GM21367 (cell line): ENCODE results near the gene PLA2G2C.
"Not testable (repeated sequence)": the region's sequence is repeated elsewhere in the genome, so short reads cannot be mapped to it uniquely, and the experiment has no call there.

Experiments
- ATAC-seq: cut with Tn5 transposase; IDR thresholded peaks from one replicate; pipeline ENCODE4 v1.9.1; 2021; ENCODE audit not compliant: unreplicated experiment

The PLA2G2C gene, protein sequence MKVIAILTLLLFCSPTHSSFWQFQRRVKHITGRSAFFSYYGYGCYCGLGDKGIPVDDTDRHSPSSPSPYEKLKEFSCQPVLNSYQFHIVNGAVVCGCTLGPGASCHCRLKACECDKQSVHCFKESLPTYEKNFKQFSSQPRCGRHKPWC

DNA sequence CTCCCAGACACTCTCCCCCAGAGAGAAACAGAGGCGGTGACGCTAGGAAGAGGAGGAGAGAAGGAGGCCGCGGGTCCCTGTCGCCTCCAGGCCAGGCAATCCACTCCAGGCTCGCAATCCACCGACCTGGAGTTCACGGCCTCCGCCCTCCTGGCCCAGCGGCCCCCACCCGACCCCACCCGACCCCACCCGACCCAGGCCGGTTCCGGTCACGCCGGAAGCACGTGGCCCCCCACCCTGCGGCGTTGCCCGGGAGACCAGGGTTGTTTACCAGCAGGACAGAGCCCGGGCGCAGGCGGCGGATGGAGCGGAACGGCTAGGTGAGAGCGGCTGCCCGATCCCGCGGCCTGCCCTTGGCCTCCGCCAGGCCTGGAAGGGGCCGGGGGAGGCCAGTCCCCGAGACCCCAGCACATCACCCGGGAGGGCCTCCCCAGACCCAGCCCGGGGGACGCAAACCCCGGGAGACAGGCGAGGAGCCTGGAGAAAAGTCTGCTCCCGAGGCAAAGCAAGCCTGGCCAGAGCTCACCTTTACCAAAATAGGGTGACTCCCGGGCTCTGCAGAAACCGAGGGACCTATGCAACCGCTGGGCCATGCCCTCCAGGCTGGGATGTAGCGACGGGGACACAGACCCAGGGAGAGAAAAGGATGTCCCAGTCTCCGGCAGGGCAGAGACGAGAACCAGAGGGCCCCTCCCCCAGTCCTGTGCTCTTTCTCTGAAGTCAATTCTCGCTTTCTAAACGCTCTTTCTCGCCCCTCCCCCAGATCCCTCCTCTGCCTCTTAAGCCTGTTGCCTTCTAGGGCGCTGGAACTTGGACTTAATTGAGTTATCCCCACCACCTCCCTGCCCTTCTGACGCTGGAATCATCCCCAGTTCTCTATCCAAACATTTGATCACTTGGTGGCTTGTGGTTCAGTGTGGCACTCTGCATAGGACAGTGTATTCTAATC is at the start of gene PLA2G2C, which contains the start of gene UBXN10:
Gene PLA2G2C, minus strand, starts transcription at position 685 of the 949 bp plus-strand sequence. CDS start 9,155 bp downstream, outside the sequence.
Gene UBXN10, plus strand, starts transcription at position 263 of the 949 bp plus-strand sequence. CDS start 4,466 bp downstream, outside the sequence.
- no peak for ATAC-seq

DNA sequence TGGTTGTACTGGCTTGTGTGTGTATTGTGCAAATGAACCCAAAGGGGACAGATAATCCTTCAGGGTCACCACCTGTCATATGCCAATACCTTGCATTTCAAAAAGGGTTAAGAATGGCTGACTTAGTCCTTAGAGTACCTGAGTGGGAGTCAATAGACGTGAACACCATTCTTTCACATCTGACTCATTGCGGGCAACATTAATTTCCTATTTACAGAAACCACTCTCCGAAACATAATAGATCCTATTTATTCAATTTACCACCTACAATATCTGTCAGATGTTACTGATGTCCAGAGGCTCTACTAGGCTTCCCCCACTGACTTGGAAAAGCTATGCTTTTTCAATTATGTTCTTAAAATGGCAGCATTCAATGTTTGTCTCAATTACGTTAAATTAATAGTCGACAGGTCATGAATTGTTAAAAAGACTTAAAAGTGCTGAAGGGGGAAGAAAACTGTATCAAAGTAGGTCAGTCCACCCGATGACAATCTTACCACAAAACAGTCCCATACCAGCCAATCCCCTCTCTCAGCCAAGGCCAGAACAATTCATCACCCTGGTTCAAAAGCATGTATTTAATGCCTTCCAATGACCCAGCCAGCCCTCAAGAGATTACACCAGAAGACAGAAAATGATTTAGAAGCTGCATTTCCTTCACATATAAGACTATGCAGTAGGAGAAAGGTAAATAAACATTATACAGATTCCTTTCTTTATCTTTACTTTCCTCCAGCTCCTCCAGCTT is 48.6 kb upstream of the PLA2G2C start:
- ATAC-seq = no peak

DNA sequence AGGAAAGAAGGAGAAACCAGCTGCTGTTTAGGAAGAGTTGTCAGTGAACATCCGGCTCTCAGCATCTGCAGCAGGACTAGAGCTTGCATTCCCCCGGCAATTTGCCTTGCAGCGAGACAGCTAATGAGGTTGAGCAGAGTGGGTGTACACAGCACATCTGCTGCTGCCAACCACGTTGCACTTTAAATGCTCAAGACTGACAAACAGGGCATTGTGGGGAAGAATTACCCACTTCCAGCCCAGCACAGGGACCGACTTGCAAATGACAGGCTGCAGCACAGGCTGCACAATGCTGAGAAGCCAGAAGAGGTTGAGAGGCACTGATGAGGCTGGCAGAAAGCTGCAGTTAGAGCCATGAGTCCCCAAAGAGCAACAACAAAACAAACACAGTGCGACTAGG is 47.5 kb upstream of the PLA2G2C start:
- ATAC-seq = no peak

DNA sequence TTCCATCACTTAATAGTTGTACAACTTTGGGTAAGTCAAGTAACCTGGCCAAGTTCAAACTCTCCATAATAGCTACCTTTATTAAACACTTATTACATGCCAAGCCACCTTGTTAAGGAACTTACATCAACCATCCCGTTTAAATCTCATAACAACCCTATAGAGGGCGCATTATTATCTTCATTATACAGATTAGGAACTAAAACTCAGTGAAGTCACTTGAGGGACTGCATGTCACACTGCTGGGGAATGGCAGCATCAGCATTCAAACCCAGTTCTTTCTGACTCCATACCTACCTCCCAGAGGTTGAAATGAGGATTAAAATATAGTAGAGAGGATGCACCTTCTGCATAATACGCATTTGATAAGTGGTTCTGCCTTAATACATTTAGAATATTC is 47.1 kb upstream of the PLA2G2C start:
- ATAC-seq = no peak

DNA sequence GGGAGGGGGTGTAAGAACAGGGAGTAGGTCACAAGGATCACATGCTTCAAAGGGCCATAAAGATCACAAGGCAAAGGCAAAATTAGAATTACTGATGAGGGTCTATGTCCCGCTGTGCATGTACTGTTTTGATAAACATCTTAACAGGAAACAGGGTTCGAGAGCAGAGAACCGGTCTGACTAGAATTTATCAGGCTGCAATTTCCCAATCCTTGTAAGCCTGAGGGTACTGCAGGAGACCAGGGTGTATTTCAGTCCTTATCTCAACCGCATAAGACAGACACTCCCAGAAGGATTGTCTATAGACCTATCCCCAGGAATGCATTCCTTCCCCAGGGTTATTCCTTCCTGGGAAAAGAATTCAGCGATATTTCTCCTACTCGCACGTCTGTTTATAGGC is 46.2 kb upstream of the PLA2G2C start:
- not testable (repeated sequence) for ATAC-seq

DNA sequence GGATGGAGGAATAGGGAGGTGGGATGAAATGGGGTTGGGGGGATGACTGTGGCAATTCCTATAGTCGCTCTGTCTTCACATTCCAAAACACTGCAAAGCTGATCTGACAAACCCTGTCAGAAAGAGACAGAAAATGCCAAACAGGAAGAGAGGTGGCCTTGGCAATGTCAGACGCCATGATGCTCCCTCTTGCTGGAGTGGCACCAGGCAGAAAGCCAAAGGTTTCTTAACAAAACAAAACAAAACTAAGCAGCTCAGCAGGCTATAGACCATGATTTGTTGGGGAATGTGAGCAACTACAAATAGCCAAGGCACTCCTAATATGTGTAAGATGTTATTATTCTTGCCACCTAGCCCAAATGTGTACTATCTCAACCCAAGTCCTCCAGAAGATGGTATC is 42.9 kb upstream of the PLA2G2C start:
- no peak for ATAC-seq

DNA sequence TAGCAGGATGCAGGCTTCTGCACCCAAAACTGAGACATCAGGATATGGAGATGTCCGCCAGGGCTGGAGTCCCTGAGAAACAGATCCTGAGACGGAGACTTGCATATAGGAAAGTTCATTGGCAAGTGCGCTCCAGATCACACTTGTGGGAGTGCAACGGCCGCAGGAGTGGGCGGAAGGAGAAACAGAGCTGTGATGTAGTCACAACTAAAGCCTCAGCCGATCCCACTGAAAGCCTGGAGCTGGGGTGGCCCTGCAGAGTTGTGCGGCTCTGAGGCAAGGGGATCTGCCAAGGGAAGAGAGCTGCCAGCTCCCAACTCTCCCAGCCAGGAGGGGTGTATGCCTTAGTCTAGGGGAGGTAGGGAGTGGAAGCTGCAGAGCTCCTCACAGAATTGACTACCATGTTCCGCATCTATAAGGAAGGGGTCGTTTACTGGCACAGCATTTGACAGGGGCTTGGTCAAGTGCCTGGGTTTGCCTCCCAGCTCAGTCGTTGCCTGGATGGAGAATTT is 42.1 kb upstream of the PLA2G2C start:
- ATAC-seq = no peak

DNA sequence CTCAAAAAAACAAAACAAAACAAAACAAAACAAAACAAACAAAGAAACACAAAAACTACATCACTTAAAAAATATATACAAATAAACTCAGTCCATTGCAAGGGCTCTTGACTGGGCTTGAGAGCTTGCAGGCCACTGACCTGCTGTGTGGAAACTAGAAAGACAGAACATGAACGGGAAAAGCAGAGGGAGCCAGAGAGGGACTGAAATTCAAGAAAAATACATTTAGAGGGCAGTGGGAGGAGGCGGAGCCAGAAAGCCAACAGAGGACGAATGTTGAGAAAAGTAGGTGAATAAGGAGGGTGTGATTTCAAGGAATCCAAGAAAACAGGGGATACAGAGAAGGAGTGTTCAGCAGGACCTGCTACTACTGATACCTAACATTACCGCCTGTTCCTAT is 41.4 kb upstream of the PLA2G2C start:
- no peak for ATAC-seq

DNA sequence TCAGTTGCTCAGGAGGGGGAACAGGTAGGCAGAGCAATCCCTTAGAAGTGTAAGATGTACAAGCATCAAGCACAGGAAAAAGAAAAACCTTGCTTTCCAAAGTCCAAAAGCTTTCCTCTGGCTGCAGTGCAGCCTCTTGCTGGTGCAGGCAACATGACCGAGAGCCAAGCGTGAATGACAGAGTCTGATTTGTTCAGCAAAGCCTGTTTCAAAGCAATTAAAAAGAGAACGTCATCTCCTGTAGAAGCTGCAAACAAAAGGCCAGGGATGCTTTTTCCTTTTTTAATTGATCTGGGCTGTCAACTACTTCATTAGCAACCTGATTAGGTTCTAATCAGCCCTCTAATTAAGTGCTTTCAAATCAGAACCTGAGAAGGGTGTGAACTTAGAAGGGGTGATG is 38.2 kb upstream of the PLA2G2C start:
- no peak for ATAC-seq

DNA sequence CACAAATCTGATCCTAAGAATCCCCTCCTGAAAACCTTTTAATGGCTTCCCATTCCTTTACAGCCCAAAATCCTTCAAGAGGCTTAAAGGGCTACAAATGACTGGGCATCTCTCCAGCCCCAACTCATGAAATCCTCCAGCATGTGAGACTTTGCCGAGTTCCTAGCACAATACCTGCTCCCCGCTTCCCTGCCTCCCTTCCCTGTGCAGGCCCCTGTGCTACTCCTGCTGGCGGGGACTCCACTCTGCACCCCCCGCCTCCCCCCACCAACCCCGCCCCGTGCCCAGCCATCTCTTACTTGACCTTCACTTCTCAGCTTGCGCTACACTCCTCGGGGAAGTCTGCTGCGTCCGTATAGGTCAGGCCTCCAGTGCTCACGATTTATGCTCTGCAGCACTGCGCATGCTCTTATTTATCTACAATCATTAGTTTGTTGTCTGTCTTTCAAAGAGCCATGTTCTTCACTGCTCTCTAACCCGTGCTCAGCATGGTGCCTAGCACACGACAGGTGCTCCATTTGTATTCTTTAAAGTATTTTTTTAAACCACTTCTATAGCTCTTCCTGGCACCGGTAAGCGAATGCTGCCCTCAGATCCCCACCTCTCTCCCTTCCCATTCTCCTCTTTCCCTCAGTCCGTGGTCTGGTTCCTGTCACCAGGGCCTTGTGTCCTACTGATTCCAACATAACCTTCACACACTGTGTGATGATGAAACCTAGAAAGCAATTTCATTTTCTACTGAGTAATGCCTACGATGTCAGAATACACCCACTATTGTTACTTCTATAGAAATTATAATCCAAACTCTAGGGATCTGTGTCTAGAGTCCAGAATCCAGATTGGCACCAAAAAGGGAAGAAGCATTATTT is 37.5 kb upstream of the PLA2G2C start:
- no peak for ATAC-seq

DNA sequence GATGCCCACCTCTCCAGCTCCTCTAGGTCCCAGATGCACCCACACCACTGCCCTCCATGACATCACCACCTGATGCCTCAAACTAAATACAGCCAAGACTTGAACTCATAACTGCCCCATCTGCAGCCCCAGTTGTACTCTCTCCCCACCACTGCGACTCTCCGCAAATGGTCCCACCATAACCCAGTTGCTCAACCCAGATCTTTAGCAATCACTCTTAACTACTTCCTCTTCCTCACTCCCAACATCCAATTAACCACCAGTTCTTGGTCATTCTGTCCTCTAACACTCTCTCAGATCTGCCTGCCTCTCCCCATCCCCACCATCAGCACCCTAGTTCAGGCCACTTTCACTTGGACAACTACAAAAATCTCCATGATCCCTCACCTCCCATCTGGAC is 36.8 kb upstream of the PLA2G2C start:
- no peak for ATAC-seq

DNA sequence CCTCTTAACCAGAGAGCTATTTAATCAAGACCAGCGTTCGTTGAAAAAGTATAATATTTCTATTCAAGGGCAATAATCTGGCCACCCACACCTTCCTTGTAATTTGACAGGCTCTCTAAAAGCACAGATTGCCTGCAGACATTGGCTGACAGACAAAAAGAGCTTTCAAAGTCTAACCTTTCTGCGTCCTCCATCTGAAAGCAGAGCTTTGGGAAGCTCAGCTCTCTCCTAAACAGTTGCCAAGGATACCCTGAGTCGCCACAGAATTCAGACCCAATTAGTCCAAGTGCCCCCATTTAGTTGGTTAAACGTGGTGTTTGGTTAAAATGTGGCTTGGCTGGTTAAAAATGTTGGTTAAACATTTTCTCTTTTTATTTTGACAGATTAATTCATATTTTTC is 33.7 kb upstream of the PLA2G2C start:
- ATAC-seq = no peak

DNA sequence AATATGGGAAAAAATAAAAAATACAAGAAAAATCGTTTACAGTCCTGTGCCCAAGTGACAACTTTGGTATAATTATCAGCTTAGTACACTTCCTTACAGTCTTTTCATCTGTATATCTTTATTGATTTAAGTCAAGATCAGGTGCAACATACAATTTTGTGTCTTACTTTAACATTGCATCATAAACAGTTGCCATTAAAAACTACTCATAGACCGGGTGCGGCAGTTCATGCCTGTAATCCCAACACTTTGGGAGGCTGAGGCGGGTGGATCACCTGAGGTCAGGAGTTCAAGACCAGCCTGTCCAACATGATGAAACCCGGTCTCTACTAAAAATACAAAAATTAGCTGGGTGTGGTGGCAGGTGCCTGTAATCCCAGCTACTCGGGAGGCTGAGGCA is 32.7 kb upstream of the PLA2G2C start:
- not testable (repeated sequence) for ATAC-seq

DNA sequence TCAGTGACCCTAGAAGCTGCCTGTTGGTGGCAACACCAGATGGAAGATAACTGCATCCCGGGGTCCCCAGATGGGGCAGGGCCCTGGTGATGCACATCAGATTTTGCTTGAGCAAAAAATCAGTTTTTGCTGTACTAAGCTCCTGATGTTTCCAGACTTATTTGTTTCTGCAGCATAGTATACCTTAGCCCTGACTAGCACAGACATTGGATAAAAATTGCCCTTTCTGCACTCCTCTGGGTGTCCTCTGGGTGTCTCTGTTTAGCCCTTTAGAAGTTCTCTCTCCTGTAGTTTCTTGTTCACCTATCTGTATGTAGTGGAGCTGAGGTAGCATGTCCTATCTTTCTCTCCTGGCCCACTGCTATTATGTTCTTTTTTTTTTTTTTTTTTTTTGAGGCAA is 30.3 kb upstream of the PLA2G2C start:
- ATAC-seq = no peak

DNA sequence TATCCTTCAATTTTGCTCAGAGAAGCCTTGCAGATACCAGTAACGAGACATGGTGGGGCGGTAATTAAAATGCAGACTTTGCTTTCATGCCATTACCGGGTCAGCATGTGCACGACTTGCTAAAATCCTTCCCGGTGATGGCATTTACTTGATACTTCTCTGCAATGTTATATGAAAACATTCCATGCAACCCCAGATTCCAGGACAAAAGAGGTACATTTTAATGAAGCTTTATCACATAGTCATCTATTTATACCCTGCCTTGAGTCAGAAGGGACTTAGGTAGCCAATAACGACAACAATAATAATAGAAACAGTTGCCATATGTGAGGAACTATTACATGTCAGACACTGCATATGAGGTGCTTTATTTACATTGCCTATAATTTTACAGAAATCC is 29.4 kb upstream of the PLA2G2C start:
- ATAC-seq = no peak

DNA sequence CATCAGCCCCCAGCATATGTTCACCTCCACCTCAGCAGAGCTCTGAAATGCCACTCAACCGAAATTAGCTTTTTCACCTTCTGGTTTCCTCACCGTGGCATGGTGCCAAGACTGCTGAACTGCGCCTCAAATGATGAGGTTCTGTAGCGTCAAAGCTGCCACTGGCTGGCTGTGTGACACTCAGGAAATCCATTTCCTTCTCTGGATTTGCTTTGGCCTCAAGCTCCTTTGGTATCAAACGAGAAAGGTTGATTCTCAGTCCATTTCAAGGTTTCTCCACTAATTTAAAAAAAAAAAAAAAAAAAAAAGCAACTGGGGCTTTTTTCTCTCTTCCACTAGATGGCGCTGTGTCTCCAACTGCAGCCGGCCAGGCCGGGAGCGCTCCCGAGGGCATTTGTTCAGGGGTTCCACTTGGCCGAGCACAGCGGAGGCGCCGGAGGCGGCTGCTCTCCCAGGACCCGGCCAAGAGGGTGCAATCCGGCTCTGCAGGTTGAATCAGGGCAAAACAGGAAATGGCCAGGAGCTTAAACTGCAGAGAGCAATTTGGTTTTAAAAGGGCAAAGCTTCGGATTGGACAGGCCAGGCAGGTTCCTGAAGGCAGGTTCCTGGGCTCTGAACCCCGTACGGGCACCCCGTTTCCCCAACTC is 26.5 kb upstream of the PLA2G2C start:
- no peak for ATAC-seq

DNA sequence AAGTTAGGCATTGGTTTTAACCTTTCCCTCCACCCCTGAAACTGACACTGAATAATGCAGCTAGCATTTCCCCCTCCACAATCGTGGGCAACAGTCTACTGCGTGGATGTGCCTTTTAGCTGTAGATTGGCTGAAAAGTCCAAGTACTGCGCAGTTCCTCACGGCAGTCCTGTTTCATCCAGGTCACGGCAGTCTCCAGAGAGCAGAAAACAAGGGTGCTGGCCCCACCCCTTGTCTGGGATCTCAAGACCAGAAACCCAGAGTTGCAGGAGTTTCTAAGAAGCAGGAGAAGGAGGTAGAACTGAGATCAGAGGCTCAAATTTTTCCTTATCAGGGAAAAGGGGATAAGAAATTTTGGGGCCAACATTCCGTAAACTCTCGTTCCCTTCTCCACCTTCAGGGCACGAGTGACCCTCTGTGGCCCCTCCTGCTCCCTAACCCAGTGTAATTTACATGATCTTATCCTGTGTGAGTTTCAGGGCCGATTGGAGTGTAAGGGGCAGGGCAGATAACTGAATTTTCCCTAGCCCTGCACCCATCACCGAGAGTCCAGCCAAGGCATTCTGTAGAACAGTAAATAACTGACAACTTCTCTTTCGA is 25.9 kb upstream of the PLA2G2C start:
- ATAC-seq = no peak

DNA sequence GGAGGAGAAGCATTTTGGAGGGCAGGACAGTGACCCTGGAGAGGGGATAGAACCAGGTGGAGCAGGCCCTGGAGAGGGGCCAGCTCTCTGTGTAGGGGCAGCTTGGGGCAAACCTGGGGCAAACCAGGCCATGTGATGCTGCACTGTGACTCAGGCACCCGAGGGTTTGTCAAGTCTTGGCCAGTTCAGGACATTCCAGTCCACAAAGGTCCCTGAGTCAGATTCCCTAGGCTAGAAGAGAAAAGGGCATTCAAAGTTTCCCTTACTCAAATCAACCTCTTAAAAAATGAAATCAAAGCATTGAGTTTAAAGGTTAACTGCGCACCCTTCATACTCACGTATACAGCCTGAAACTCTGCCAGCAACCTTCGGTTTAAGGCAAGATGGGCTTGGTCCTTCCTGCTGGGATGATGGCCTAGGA is 25.2 kb upstream of the PLA2G2C start:
- no peak for ATAC-seq

DNA sequence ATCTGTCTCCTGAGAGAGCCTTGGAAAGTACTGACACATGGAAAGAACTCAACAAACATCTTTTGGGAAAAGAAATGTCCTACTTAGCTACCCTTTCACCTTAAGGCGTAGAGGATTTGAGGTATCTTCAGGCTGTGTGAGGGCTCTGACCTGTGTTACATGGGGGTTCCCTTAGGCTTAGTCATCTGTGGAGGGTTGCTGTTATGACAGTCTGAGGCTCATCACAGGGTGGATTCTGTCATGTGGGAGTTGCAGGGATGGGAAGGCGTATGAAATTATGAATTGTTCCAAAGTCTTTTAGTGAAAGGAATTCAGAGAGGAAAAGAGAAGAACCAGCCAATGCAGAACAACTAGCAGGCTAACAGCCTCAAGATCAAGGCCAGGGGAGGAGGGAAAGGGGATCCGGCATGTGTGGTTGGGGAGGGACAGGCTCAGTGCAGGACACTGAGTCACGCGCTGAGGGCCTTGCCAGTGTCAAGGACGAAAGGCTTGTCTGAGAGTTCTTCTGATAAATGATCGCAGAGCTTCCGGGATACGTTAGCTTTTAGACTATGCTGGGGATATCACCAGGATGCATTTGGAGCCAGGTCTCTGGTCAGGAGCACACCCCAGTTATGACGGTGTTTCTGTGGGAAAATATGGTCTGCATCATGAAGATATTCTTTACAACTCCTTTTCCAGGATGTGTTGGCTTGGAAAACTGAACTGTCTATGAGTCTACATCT is 24.6 kb upstream of the PLA2G2C start:
- no peak for ATAC-seq
